Activated T-helper 1 cell treated with anti-CD3 and anti-CD28 coated beads, Interleukin-2, amount 50 U/mL, for 16 hours (primary cell): ENCODE data around the gene CCNL1.

ENCODE experiments used
- DNase-seq, 2 donors: peaks; one replicate each; pipeline ENCODE4 v3.0.0-alpha.2; 2020; ENCODE audit warnings: low read depth in 1 of 2, low spot score in 1 of 2

CCNL1 gene

DNA sequence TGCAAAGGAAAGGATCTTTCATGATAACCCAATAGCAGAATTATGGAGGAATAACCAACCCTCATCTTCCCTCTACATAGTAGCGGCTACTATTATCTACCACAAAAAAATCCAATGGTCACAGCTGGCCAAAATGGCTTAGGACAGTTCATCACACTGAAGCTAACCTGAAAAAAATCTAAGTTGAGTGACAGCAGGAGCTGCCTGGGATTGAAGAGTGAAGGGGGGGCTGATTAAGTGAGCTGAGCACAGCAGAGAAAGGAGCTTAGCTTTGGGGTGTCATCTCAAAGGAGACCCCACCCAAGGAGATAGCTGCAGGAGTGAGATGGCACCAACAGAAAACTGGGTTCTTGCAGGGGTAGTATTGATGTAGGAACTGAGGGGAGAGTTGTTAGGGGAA, 33.6 kb downstream of the CCNL1 start:
- no peak for DNase-seq

DNA sequence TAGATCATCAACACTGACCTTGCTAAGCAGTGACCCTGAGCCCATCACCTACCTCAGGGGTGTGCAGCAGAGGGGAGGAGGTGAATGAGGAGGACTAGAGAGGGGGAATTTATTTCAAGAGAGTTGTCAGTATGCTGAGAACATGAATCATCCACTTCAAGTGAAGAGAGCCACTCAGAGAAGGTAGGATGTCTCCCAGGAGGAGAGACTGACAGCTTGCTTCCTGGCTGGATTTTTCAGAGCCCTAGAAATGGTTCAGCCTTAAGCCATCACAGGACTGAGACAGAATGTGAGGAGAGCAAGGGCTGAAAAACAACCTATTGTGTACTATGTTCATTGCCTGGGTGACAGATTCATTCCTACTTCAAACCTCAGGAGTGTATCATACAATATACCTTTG, 34.8 kb downstream of the CCNL1 start:
- no peak for DNase-seq

DNA sequence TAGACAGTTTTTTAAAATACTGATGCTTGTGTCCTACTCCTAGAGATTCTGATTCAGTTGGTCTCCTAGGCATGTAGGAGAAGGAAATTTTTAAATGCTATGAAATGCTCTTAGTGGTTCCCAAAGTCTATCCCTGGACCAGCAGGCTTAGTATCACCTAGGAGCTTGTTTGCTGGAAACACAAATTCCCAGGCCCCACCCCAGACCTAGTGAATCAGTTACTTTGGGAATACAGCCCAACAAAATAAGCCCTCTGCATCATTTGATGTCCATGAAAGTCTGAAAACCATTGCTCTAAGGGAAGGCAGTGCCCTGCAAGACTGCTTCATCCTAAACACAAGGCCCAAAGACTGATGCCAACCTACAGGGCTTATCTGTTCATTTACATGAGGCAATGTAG, 36.3 kb downstream of the CCNL1 start:
- DNase-seq, result no peak

DNA sequence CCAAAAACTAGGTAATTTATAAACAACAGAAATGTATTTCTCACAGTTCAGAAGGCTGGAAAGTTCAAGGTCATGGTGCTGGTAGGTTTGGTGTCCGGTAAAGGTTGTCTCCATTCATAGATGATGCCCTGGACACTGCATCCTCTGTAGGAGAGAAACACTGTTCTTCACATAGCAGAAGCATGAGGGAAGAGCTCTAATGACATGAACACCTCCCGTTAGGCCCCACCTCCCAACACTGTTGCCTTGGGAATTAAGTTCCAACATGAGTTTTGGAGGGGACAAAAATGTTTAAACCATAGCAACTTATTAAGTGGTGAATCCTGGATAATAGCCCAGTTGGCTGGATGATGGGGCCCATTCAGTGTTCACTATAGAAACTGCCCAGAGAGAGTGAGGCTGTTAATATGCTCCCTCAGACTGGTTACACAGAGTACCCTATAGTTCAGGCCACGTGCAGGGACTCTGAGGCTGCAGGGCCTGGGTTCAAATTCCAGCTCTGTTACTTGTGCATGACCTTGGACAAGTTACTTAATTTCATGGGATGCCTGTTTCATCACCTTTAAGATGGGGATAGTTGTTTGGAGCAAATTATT, 37.0 kb downstream of the CCNL1 start:
- DNase-seq, result no peak

DNA sequence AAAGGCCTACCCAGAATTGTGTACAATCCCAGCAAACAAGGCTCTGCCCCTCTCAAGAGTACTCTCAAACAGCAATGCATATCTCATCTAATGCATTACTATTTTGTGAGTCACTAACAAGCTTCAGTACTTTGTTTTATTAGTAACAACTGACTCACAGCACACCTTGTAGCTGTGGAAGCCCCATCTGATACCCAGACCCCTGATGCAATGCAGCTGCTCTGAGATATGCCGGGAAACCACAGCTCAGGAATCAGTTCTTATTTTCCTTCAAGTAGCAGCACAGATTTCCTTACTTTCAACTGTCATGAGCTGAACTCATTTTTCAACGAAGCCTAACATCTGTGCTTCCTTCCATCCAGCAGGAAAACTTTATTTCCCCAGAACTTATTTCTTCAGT, 37.8 kb downstream of the CCNL1 start:
- DNase-seq, result no peak

DNA sequence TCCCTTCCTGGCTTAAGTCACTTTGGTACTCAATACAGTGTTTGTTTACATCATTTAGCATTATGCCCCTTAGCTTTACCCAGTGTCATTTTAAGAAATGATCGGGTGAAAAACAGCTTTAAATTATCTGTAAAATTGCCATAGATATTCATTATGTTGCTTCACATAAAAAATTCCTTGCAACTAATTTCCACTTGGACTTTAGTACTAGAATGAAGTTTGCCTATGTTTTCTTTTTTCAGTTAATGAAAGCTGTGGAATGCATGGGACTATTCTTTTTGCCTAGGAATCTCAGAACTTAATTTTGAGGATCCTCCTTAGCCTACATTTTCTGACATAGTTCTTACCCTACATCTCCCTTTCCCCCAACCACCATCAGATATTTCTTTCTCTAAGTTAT, 38.4 kb downstream of the CCNL1 start:
- DNase-seq, result no peak

DNA sequence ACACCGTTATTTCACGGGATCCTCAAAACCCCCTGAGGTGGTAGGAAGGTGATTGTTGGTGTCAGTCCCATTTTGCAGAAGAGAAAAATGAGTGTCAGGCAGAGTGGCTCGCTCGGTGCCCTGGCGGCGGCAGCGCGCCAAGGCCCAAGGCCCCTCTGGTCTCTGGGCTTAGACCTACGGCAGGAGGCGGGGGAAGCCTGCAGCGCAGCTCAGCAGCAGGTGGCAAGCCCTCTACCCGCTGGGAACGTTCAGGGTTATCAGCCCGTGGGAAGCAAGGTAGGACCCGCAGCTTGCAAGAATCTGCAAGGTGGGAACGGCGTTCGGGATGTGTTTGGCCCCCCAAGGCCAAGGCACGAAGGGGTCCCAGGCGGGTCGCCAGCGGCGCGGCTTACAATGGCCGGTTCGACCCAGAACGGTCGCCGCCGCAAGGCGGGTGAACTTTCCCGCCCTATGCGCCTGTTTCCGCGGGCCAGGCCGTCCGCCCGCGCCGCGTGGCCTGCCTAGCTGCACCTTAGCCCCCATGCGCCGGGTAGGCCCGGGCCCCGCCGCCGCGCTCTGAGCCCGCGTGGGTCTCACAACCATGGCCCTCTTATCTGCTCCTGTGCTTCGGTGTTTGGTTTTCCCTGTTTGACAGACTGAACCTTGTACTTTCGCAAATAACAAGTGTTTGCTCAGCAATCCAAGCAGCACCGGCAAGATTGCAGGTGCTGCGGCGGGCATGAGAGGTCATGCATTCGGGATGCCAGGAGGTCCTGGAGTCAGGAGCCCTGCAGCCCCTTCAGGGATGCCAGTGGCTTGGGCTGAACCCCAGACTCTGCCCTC, 39.7 kb downstream of the CCNL1 start:
- no peak for DNase-seq

DNA sequence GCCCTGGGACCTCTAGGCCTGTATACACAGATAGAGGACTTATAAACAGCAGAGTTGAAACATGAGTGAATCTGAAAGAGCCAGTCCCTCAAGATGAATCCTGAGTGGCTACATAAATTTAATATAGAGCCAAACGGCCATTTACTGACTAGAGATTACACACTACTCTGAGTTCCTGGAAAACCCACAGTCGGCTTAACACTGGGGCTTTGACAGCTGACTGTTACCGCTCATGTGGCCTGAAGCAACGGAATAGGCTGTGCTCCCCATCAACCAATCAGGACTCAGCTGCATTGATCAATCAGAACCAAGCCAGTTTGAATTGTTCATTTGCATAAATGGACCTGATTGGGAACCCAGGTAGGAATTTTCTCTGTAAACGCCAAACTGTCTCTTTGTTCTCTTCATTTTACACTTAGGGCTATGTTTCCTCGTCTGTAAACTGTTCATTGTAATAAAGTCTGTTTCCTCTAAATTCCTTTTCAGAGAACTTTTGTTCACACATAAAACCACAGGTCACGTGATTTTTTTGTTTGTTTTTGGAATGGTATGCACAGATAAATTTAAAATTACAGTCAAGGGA, 40.5 kb downstream of the CCNL1 start:
- no peak for DNase-seq

DNA sequence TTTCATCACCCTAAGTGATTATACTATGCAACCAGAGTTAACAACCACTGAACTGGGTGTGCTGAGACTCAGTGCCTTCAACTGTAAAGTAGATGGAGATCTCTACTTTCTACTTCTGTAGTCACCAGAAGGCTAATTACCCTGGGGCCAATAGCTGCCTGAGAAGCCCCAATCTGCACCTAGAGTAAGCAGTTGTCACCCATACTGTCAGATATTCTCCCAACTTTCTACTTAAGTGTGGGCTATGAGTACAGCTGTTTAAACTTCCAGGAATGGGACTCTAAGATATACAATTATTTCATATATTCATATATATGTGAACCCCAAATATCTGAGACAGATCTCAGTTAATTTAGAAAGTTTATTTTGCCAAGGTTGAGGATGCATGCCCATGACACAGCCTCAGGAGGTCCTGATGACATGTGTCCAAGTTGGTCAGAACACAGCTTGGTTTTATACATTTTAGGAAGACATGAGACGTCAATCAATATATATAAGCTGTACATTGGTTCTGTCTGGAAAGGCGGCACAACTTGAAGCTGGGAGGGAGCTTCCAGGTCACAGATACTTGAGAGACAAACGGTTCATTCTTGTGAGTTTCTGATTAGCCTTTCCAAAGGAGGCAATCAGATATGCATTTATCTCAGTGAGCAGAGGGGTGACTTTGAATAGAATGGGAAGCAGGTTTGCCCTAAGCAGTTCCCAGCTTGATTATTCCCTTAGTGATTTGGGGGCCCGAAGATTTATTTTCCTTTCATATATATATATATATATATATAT, 41.9 kb downstream of the CCNL1 start:
- DNase-seq, result no peak

DNA sequence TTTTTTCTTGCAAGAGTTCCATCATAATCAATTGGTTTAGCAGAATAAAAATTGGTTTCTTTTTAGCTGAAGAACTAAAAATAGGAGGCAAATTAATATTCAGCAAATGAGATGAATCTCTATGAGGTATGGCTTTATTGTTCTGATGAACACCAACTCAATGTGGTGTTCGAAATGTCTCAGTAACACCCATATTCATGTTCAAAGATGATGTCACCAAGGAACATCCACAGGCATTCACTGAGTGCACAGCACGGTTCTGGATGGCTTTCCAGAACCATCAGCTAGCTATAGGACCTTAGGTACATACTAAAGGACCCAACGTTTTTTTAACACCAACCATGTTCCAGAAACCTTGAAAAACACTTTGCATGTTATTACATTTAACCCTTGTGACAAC, 42.7 kb downstream of the CCNL1 start:
- no peak for DNase-seq

DNA sequence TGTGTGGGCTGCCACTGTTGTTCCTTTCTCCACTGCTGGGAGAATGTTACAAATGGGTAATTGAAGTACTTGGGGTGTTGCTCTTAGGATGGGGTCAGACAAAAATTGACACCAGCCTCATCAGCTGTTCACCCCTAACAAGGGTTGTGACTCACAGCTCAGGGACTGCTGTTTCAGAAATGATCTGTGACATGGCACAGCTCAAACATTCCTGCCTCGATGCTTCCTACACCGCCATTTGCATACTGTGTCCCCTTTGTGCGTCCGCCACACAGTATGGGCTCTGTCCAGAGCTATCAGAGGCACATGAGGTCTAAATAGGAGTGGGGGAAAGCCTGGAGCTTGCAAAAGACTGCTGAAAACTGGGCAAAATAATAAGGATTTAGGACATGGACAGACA, 43.9 kb downstream of the CCNL1 start:
- no peak for DNase-seq

DNA sequence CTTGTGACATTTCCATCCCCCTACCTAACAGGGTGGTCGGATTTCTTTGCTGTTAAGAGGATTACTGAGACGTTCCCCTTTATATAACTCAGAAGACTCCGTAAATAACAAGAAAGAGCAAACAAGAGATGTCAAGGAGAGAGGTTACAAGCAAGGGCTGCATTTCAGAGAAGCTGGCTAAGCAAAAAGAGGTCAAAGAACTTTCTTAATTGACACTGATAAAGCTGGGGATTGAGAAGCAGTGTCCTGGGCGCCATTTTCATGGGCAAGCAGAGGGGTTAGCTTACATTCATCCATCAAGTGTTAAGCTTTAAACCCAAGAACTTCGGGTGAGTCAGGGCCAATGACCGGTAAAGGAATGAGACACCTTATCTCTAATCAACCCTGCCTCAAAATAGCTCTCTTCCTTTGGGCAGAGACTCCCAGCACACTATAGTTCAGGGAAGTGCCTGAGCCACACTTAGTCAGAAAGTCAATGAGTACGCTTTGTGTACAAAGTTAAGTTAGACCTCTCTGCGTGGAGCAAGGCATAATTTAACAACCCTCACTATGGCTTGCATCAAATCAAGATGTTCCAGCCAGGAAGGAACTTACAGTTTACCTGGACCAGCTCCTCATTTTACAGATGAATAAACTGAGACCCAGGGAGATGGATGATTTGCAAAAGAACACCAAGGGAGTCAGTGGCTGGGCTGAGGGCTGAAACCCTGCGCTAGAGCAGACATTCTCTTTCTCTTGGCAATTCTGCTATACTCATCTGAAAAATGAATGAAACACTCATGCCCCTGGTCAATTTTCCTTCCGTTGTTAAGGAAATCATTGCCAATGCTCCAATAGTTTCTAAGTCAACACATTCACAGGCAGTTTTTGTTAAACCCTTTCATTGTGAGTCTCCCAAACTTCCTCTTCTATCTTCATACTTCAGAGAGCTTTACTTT, 44.6 kb downstream of the CCNL1 start:
- no peak for DNase-seq

DNA sequence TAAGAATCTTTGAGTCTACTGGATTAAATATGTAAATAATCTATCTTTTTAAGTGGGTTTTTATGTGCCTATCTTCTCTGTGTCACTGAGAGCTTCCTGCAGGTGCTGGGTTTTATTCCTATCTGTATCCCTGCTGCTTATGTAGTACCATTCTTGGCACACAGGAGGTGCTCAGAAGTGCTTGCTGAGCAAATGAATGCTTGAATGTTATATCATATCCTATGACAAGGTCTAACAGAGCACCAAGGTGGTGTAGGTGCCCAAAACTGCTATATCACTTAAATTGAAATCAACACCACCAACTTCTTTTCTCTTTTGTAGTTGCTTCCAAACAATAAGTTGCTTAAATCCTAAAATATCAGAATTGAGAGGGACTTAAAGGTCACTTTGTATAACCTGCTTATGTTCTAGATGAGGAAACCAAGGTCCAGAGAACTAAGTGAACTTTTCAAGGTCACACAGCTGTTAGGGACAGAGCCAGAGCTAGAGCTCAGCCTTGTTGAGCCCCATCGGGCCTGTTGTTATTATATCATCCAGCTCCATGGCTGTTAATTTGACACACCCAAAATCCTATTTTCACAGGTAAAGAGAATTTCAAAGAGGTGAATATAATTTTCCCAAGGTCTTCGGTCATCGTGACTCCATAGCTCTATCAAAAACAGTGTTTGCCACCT, 46.0 kb downstream of the CCNL1 start:
- DNase-seq, result no peak

DNA sequence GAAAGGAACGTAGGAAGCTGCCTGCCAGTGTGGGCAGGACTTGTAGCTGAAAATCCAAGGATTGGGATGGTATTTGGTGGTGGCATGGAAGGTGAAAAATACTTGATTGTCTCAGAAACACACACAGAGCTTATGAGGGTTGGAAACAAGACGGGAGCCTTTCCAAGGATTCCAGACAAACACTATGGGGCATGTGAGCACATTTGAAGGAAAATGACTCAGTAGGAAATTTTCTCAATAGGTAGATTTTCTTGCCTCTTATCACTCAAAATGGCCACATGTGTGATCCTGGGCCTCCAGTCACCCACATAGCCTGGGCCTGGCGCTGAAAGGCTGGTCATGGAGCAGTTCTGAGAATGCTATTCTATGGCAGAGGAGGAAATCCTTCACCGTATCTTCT, 47.4 kb downstream of the CCNL1 start:
- DNase-seq, result no peak

DNA sequence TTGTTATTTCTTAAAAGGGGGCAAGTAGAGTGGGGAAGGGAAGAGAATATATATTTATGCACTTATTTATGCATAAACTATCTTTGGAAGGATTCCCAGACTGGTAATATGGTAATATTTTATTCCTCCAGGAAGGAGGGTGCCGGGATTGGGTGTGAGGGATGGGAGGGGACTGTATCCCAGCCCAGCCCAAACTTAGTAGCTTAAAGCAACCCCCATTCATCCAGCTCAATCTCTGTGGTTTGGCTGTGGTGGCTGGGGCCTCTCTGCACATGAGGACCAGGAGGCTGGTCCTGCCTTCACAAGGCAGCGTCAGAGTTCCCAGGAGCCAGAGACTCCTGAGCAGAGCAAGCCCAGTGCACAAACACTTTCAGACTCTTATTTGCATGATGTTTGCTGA, 48.4 kb downstream of the CCNL1 start:
- DNase-seq, result no peak

DNA sequence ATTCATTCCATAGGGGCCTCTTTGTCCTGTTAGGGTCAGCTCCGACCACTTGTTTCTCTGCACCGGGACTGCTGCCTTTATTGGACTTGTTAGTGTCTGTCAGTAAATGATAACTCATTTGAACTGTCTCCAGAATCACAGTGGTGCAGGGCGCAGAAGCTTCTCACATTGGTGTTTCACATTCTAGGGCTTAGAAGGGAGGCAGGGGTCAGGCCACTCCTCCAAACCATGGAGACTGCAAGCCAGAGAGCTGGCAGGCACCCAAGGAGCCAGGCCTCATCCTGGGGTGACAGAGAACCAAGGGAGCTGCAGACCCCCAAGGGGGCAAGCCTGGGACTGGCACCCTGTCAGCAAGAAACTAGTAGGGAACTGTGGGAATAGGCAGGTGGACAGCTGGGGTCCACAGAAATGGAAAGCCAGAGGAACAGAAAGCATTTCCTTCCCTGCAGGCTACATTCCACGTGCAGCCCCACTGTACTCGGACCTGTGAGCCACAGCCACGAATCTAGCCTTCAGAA, 49.1 kb downstream of the CCNL1 start:
- DNase-seq, result no peak

DNA sequence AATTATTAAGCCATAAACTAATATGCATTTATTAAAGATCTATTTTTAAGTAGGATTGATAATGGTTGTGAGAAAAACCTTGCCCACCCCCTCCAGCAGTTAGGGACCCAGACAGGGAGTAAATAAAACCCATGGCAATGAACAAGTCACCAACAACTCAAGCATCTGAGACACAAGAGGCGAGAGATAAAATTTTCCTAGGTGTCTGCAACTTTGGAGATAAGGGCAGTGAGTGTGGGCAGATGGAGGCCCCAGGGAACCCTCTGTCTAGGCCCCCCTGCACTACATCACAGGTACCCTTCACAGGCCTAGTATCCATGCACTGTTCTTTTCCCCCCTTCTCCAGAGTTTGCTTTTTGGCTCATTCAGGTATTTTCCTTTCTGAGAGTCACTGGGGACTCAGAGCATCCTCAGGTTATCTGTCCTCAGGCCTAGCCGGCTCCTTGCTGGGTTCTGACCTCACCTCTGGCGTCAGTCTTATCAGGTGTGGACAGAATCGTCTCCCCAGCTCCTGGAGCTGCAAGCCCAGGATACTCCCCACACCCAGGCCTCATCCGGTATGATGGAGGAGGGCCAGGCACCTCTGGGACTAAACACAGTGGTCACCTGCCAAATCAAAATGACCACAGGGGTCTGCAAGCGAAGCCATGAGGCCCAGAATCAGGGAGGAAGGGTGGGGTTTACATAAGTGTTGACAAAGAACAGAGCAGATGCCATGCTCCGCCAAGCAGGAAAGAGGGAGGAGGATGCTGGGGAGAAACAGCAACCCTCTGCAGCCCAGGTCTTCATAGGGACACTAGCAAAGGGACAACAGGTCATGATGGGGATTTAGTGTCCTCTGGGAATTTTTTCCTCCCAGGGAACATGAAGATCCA, 50.4 kb downstream of the CCNL1 start:
- no peak for DNase-seq

DNA sequence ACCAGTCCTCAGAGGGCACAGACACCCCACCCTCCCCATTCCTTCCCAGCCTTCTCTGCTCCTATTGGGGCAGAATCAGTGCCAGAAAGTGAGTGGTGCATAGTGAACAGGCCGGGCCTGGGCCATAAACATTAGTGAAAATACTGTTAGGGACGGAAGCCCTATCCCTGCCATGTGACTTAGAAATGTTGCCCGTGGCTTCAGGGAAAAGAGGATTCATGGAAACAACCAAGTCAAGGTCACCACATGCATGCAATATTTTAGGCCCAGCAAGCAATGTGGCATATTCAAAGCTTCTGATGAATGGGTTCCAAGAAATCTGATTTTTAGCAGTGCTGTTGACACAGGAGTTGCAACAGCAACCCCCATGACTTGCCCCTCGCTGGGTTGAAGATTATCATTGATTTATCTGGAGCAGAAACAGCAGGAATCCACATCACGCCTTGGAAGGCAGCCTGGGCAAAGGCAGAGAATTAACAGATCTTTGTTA, 52.3 kb downstream of the CCNL1 start:
- DNase-seq, result no peak

DNA sequence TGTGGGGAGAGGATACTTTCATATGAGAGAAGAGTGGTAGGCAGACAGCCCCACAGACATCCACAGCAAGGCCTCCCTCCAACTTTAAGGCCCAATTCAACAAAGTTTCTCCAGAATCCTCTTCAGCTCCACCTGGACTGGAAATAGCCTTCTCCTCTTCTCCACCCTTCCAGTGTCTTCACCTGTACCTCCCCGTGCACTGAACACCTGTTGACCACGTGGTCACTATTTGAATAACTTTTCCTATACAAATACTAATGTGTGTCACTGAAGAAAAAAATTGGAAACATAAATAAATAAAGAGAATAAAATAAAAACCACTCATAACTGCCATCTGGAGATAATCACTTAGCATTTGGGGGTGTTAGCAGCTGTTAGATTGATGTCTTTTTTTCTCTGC, 52.9 kb downstream of the CCNL1 start:
- DNase-seq, result no peak
